Measurements from ENCODE around the gene ITGA3.

The ITGA3 gene

DNA sequence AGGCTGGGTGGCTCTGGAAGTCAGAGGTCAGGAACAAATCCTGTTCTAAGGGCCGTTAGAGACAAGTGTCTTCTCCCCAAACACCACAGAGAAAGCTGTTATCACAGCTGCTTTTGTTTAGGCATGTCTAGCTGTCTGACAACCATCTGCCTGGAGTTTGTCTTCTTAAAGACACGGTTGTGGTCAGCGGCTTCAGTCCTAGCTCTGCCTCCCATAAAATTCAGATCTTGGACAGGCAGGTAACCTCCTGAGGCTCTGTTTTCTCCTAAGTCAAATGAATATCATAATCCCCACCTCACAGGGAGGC, 2.3 kb upstream of the ITGA3 start:
- H3K4me1 ChIP-seq: peaks cover 0 to 52% (median 33%) of the 10 kb centered on the region in 4 donors
- DNase-seq: no peak
- H3K27me3 ChIP-seq: no peaks in the 10 kb centered on the region
- intact Hi-C loops (cut with DNase I; ENCODE audit: low total_unique reads): no loop called here
- no peaks in the 10 kb centered on the region for H3K36me3 ChIP-seq
- no peaks in the 10 kb centered on the region for H3K9me3 ChIP-seq
- no peak overlapping the region for H3K4me3 ChIP-seq
- H3K27ac ChIP-seq: peak overlapping the region; percentile 97 to 99
- TF ChIP-seq, protein P1, sequence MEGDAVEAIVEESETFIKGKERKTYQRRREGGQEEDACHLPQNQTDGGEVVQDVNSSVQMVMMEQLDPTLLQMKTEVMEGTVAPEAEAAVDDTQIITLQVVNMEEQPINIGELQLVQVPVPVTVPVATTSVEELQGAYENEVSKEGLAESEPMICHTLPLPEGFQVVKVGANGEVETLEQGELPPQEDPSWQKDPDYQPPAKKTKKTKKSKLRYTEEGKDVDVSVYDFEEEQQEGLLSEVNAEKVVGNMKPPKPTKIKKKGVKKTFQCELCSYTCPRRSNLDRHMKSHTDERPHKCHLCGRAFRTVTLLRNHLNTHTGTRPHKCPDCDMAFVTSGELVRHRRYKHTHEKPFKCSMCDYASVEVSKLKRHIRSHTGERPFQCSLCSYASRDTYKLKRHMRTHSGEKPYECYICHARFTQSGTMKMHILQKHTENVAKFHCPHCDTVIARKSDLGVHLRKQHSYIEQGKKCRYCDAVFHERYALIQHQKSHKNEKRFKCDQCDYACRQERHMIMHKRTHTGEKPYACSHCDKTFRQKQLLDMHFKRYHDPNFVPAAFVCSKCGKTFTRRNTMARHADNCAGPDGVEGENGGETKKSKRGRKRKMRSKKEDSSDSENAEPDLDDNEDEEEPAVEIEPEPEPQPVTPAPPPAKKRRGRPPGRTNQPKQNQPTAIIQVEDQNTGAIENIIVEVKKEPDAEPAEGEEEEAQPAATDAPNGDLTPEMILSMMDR (IDR thresholded peaks at IDR 0.05): no peak

DNA sequence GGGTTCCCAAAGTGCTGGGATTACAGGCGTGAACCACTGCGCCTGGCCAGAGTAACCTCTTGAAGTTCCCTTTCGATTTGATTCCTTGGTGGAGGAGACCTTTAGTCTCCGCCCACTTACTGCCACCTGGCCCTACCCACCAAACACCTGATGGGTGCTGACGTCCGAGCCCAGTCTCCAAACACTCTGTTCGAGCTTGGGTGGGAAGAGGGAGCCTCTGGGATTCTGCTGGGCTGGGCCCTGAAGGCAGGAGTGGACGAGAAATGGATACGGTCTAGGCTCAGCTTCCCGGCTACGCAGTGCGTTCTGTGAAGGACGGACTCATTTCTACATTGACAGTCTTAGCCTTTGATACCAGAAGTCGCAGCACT, 870 bp upstream of the ITGA3 start:
- no peaks in the 10 kb centered on the region for H3K36me3 ChIP-seq
- peak overlapping the region; percentile 97 to 99 for H3K27ac ChIP-seq
- DNase-seq: no peak
- H3K4me1 ChIP-seq: peaks cover 0 to 66% (median 45%) of the 10 kb centered on the region in 4 donors
- no peaks in the 10 kb centered on the region for H3K27me3 ChIP-seq
- peak overlapping the region; percentile 88 to 95 for H3K4me3 ChIP-seq
- no peaks in the 10 kb centered on the region for H3K9me3 ChIP-seq
- TF ChIP-seq, protein P1 (IDR thresholded peaks at IDR 0.05): no peak
- intact Hi-C loops (cut with DNase I; ENCODE audit: low total_unique reads): loop anchor here (2.0 kb wide), 1 partner anchor 20 kb away; no protein-coding TSS in a partner anchor

GRCh38 chr17:50056217-50056960, 479 bp downstream of the ITGA3 start:
- H3K27me3 ChIP-seq: no peaks in the 10 kb centered on the region
- no peaks in the 10 kb centered on the region for H3K9me3 ChIP-seq
- H3K36me3 ChIP-seq: no peaks in the 10 kb centered on the region
- peak in 1 of 2 donors; percentile 46 for DNase-seq
- H3K27ac ChIP-seq: peak overlapping the region; percentile 97 to 99
- intact Hi-C loops (cut with DNase I; ENCODE audit: low total_unique reads): no loop called here
- TF ChIP-seq, protein P1 (IDR thresholded peaks at IDR 0.05): peak in 1 of 2 experiments; percentile 30
- peak overlapping the region; percentile 88 to 95 for H3K4me3 ChIP-seq
- H3K4me1 ChIP-seq: peaks cover 0 to 73% (median 56%) of the 10 kb centered on the region in 4 donors

DNA sequence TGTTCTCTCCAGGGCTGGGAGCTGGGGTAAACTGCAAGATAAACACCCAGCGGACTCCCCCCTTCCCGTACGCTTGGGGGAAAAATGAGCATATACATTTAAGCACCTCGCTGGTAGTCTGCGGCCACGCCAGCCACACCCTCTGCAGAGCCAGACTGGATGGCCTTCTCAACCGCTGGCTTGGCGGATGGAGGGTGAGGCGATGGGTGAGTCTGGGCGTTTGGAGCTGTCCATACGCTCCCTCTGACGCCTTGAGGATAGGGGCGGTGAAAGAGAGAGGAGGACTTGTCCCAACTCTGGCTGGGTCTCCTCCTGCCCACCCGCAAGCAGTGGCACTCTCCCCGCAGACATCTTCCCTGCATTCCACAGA, 1.0 kb downstream of the ITGA3 start:
- no peaks in the 10 kb centered on the region for H3K27me3 ChIP-seq
- TF ChIP-seq, protein P1 (IDR thresholded peaks at IDR 0.05): no peak
- peak overlapping the region; percentile 97 to 99 for H3K27ac ChIP-seq
- H3K4me3 ChIP-seq: peak overlapping the region; percentile 88 to 95
- intact Hi-C loops (cut with DNase I; ENCODE audit: low total_unique reads): no loop called here
- no peaks in the 10 kb centered on the region for H3K36me3 ChIP-seq
- no peaks in the 10 kb centered on the region for H3K9me3 ChIP-seq
- H3K4me1 ChIP-seq: peaks cover 0 to 75% (median 62%) of the 10 kb centered on the region in 4 donors
- no peak for DNase-seq

DNA sequence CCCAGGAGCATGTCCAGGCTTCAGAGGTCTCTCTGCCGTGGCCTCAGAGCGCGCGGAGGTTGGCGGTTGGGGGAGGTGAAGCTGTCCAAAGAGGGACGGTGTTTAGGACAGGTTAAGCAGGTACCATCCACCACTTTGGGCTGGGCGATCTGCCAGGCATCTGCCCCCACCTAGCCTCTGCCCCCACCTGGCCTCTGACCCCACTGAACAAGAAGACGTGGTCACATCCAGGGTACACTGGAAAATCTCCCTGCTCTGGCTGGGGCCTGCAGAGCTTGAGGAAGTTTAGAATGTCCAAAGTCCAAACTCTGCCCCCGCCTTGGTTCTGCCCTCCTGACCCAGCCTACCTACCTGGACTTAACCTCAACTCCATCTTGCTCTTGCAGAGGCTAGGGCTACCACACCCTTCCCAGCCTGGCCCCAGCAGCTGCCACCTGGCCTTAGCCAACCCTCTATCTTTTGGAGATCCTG, 1.6 kb downstream of the ITGA3 start:
- intact Hi-C loops (cut with DNase I; ENCODE audit: low total_unique reads): no loop called here
- Histone ChIP-seq H3K4me3 (peak overlapping the region; percentile 88 to 95), H3K36me3 (no peaks in the 10 kb centered on the region), H3K27me3 (no peaks in the 10 kb centered on the region), H3K27ac (peak overlapping the region; percentile 97 to 99), H3K9me3 (no peaks in the 10 kb centered on the region), H3K4me1 (peaks cover 0 to 81% (median 68%) of the 10 kb centered on the region in 4 donors)
- TF ChIP-seq, protein P1 (IDR thresholded peaks at IDR 0.05): no peak
- no peak for DNase-seq

Measured in tibial artery (tissue), 4 donors.